ENCODE results near the gene CEACAM19. TPM values are rescaled to one million over a fixed set of nuclear protein-coding genes. Genes with fewer than 3 reads are reported as not detected.

Gene CEACAM19
- total and polyA plus RNA-seq, 2 donors (not counting 3 experiments of a cell fraction or from before 2014, with no cell fraction given): 9.9 to 14.5 TPM

DNA sequence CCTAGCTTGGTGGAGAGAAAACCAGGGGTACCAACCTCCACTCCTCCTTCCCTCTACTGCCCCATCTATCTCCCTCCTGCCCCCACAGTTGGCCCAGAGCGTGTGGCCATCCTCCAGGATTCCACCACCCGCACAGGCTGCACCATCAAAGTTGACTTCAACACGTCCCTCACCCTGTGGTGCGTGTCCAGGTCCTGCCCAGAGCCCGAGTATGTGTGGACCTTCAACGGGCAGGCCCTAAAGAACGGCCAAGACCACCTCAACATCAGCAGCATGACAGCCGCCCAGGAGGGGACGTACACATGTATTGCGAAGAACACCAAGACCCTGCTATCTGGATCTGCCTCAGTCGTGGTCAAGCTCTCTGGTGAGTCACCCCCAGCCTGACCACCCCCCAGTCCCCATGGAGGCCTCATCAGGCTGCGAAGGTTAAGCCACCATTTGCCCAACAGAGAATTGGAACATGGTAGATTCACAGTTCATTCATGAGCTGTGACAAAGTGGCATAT lies 34.3 kb downstream of the CEACAM19 start:
- DNase-seq (ENCODE audit: low read depth, low spot score): no peak
- FAIRE-seq: no peak
- H3K4me1 ChIP-seq (ENCODE audit: control insufficient read depth, extremely low read depth, insufficient read depth, low read length): peaks cover 2% of the 10 kb centered on the region
- ChIA-PET POLR2A (no interaction called here), CTCF (interaction anchor here (0.9 kb wide), 1 partner anchor 18 kb away, joined by 3 read pairs; no protein-coding TSS in a partner anchor)
- H3K9me3 ChIP-seq (replicated peaks; ENCODE audit: control insufficient read depth, insufficient read depth, low read length): no peaks in the 10 kb centered on the region
- no peak overlapping the region for H2AFZ ChIP-seq (ENCODE audit: low read depth, low read length)
- H3K36me3 ChIP-seq (ENCODE audit: control insufficient read depth in 2 of 2, extremely low read depth in 1 of 2, insufficient read depth in 2 of 2, low read length in 2 of 2): no peaks in the 10 kb centered on the region
- H3K27ac ChIP-seq (ENCODE audit: insufficient read depth, low read depth, low read length): no peak overlapping the region
- H3K4me2 ChIP-seq (ENCODE audit: insufficient read depth, low read length): no peak overlapping the region
- no peaks in the 10 kb centered on the region for H4K20me1 ChIP-seq (replicated peaks; ENCODE audit: control insufficient read depth, extremely low read depth, insufficient read depth, low read length)
- no peaks in the 10 kb centered on the region for H3K27me3 ChIP-seq (ENCODE audit: control insufficient read depth in 2 of 2, insufficient read depth in 2 of 2, low read length in 2 of 2)
- no peaks in the 10 kb centered on the region for H3K79me2 ChIP-seq (ENCODE audit: control insufficient read depth, insufficient read depth, low read length)
- H3K9ac ChIP-seq (replicated peaks; ENCODE audit: extremely low read depth, insufficient read depth, low read length): no peak overlapping the region
- BruUV-seq (replicated peaks): no TSS peak
- dilution Hi-C loops (cut with MboI; ENCODE audit: extremely low pct_ligation_motif_present, low sequenced_read_pairs) (no loop called here), intact Hi-C loops (cut with micrococcal nuclease) (no loop called here)
- TF ChIP-seq POLR2AphosphoS5 (IDR thresholded peaks at IDR 0.05; ENCODE audit: insufficient read depth, low read depth, low read length) (no peak), MYC (IDR thresholded peaks at IDR 0.05; ENCODE audit: low read depth, low read length) (no peak), GATA2 (IDR thresholded peaks at IDR 0.05; ENCODE audit: insufficient read depth, insufficient read length, low read depth, low read length) (no peak), CTCF (IDR thresholded peaks at IDR 0.05; ENCODE audit: extremely low read depth in 1 of 2, insufficient read depth in 1 of 2, low read depth in 1 of 2, low read length in 2 of 2) (no peak), JUN (IDR thresholded peaks at IDR 0.05; ENCODE audit: borderline replicate concordance, insufficient read depth, insufficient read length, low read depth) (no peak), FOS (IDR thresholded peaks at IDR 0.05; ENCODE audit: borderline replicate concordance, insufficient read depth, low read length) (no peak), MAX (IDR thresholded peaks at IDR 0.05; ENCODE audit: insufficient read depth, insufficient read length) (no peak), POLR2A (IDR thresholded peaks at IDR 0.05; ENCODE audit: low read depth, low read length) (no peak), EZH2 (IDR thresholded peaks at IDR 0.05; ENCODE audit: borderline replicate concordance, low read depth, low read length, severe bottlenecking) (no peak)
- no peaks in the 10 kb centered on the region for H3K9me1 ChIP-seq (replicated peaks; ENCODE audit: control insufficient read depth, extremely low read depth, insufficient read depth, low read length)
- H3K4me3 ChIP-seq (replicated peaks in 1 of 3; ENCODE audit: insufficient read depth in 1 of 3, low read depth in 1 of 3, low read length in 3 of 3): no peak overlapping the region
